Measurements from ENCODE around the gene RAB3C. TPM values are rescaled to one million over a fixed set of nuclear protein-coding genes. Genes with fewer than 3 reads are reported as not detected.
"Not testable (repeated sequence)": the region's sequence is repeated elsewhere in the genome, so short reads cannot be mapped to it uniquely, and the experiment has no call there.

RAB3C gene
- total RNA-seq, 2 donors from 2014 or later: 0.41 to 2.8 TPM

DNA sequence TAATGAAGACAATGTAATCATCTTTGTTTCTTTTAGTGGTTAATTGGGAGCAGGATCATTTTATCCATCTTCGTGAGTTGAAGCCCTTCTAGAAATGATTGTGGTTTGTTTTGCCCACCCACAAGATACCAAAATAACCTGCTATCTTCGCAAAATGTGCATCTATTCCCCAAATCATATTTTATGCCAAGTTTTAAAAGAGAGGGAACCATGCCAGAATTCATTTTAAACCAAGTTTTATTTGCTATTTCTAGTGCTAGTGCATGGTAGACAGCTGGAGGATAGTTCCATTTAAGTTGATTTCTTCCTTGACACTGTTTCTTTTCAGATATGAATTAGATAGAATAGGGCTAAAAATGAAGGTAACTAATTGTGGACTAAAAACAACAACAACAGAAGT is 104.2 kb downstream of the RAB3C start:
- TF ChIP-seq, protein P1, sequence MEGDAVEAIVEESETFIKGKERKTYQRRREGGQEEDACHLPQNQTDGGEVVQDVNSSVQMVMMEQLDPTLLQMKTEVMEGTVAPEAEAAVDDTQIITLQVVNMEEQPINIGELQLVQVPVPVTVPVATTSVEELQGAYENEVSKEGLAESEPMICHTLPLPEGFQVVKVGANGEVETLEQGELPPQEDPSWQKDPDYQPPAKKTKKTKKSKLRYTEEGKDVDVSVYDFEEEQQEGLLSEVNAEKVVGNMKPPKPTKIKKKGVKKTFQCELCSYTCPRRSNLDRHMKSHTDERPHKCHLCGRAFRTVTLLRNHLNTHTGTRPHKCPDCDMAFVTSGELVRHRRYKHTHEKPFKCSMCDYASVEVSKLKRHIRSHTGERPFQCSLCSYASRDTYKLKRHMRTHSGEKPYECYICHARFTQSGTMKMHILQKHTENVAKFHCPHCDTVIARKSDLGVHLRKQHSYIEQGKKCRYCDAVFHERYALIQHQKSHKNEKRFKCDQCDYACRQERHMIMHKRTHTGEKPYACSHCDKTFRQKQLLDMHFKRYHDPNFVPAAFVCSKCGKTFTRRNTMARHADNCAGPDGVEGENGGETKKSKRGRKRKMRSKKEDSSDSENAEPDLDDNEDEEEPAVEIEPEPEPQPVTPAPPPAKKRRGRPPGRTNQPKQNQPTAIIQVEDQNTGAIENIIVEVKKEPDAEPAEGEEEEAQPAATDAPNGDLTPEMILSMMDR (IDR thresholded peaks at IDR 0.05): no peak
- Histone ChIP-seq H3K9me3 (no peaks in the 10 kb centered on the region), H3K4me3 (no peak overlapping the region), H3K27ac (no peak overlapping the region), H3K4me1 (ENCODE audit: control insufficient read depth in 1 of 2, low read depth in 2 of 2) (no peaks in the 10 kb centered on the region), H3K27me3 (replicated peaks; ENCODE audit: insufficient read depth) (no peaks in the 10 kb centered on the region), H3K36me3 (no peaks in the 10 kb centered on the region)
- DNase-seq (ENCODE audit: low spot score) (no peak), ATAC-seq (ENCODE audit: insufficient number of reproducible peaks, low FRiP score, low read depth) (no peak)

DNA sequence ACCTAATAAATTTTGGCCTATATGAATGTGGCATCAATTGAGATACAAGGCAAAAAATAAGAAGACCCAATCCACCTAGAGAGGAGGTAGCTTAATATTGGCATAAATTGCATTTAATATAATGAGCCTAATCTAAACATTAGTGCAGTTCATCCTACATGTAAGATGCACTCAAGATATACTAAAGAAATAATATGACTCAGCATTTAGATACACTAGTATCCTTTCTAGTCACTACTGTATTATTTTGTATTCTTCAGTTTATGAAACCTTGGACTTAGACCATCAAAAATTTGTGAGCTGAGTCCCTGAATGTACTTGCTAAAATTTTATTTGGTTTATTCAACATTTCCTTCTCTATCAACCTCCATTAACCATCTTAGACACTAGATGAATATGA is 104.7 kb downstream of the RAB3C start:
- Histone ChIP-seq H3K36me3 (no peaks in the 10 kb centered on the region), H3K27me3 (replicated peaks; ENCODE audit: insufficient read depth) (no peaks in the 10 kb centered on the region), H3K4me1 (ENCODE audit: control insufficient read depth in 1 of 2, low read depth in 2 of 2) (no peaks in the 10 kb centered on the region), H3K27ac (no peak overlapping the region), H3K9me3 (no peaks in the 10 kb centered on the region), H3K4me3 (no peak overlapping the region)
- ATAC-seq (ENCODE audit: insufficient number of reproducible peaks, low FRiP score, low read depth): no peak
- DNase-seq (ENCODE audit: low spot score): no peak
- TF ChIP-seq, protein P1 (IDR thresholded peaks at IDR 0.05): no peak

DNA sequence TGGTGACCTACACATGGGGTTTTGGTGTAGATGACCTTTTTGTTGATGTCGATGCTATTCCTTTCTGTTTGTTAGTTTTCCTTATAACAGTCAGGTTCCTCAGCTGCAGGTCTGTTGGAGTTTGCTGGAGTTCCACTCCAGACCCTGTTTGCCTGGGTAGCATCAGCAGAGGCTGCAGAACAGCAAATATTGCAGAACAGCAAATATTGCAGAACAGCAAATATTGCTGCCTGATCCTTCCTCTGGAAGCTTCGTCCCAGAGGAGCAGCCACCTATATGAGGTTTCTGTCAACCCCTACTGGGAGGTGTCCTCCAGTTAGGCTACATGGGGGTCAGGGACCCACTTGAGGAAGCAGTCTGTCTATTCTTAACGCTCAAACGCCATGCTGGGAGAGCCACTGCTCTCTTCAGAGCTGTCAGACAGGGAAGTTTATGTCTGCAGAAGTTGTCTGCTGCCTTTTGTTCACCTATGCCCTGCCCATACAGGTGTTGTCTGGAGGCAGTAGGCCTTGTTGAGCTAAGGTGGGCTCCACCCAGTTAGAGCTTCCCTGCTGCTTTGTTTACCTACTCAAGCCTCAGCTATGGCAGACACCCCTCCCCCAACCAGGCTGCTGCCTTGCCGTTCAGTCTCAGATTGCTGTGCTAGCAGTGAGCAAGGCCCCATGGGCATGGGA is 116.3 kb downstream of the RAB3C start:
- H3K36me3 ChIP-seq; H3K27ac ChIP-seq; H3K9me3 ChIP-seq; ATAC-seq (ENCODE audit: insufficient number of reproducible peaks, low FRiP score, low read depth); H3K4me1 ChIP-seq (ENCODE audit: control insufficient read depth in 1 of 2, low read depth in 2 of 2); DNase-seq (ENCODE audit: low spot score); H3K27me3 ChIP-seq (replicated peaks; ENCODE audit: insufficient read depth); H3K4me3 ChIP-seq: not testable (repeated sequence)

DNA sequence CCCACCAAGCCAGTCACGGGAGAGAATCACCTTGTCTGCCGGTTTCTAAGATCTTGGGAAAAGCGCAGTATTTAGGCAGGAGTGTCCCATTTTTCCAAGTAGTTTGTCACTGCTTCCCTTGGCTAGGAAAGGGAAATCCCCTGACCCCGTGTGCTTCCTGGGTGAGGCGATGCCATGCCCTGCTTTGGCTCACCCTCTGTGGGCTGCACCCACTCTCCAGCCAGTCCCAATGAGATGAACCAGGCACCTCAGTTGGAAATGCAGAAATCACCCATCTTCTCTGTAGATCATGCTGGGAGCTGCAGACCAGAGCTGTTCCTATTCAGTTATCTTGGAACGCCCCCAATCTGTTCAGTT is 116.9 kb downstream of the RAB3C start:
- H3K27ac ChIP-seq: no peak overlapping the region
- H3K4me3 ChIP-seq: no peak overlapping the region
- no peaks in the 10 kb centered on the region for H3K4me1 ChIP-seq (ENCODE audit: control insufficient read depth in 1 of 2, low read depth in 2 of 2)
- H3K9me3 ChIP-seq: peaks cover 4% of the 10 kb centered on the region
- H3K27me3 ChIP-seq (replicated peaks; ENCODE audit: insufficient read depth): no peaks in the 10 kb centered on the region
- DNase-seq (ENCODE audit: low spot score) (no peak), ATAC-seq (ENCODE audit: insufficient number of reproducible peaks, low FRiP score, low read depth) (no peak)
- H3K36me3 ChIP-seq: no peaks in the 10 kb centered on the region
- TF ChIP-seq, protein P1 (IDR thresholded peaks at IDR 0.05): no peak

DNA sequence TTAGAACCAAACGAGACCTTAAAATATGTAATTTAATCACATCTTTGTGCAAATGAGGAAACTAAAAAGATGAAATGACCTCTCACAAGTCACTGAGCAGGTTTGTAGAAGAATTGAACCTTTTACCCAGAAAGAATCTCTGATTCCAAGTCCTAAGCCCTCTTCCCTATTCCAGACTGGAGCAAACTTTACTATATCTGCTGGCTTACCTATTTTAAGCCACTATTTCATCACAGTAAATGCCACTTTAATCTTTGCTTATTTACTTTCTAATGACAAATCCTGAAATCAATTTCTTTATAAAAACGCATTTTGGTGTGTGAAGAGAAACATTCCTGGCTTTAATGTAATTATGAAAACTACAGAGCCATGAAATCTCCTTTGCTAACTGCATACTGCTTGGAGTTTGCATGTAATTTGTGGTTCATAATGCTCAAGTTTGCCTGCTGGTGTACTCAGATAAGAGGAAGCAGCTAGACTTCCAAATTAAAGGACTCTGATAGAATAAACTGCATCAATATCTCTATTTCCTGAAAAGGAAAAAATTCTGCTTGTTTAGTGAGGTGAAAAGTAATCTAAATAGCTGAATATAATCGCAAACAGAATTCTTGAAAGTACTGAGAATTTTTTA is 121.2 kb downstream of the RAB3C start:
- no peak overlapping the region for H3K4me3 ChIP-seq
- H3K27me3 ChIP-seq (replicated peaks; ENCODE audit: insufficient read depth): no peaks in the 10 kb centered on the region
- TF ChIP-seq, protein P1 (IDR thresholded peaks at IDR 0.05): no peak
- DNase-seq (ENCODE audit: low spot score) (no peak), ATAC-seq (ENCODE audit: insufficient number of reproducible peaks, low FRiP score, low read depth) (no peak)
- no peaks in the 10 kb centered on the region for H3K36me3 ChIP-seq
- H3K4me1 ChIP-seq (ENCODE audit: control insufficient read depth in 1 of 2, low read depth in 2 of 2): no peaks in the 10 kb centered on the region
- H3K27ac ChIP-seq: no peak overlapping the region
- no peaks in the 10 kb centered on the region for H3K9me3 ChIP-seq
